ENCODE measurements around the gene MAGEB16.

MAGEB16 gene

GRCh38 chrX:35798042-35798441 lies at the start of gene MAGEB16:
TSS of gene MAGEB16 (plus strand) at chrX:35798342. CDS start at chrX:35802197, 3,855 bp downstream.
- no peak for DNase-seq

- DNase-seq = no peak
Measured at GRCh38 chrX:35773958-35774564, 24.1 kb upstream of the MAGEB16 start.

GRCh38 chrX:35785075-35785474 lies 13.1 kb upstream of the MAGEB16 start:
- DNase-seq = no peak

GRCh38 chrX:35786271-35786670 lies 11.9 kb upstream of the MAGEB16 start:
- DNase-seq = no peak

GRCh38 chrX:35787867-35788266 lies 10.3 kb upstream of the MAGEB16 start:
- DNase-seq = no peak

GRCh38 chrX:35800474-35800873 lies 2.3 kb downstream of the MAGEB16 start:
- no peak for DNase-seq

GRCh38 chrX:35809781-35810180 lies 11.6 kb downstream of the MAGEB16 start:
- DNase-seq = no peak

- no peak for DNase-seq
Measured at GRCh38 chrX:35819241-35819640, 21.1 kb downstream of the MAGEB16 start.

- DNase-seq = no peak
Measured at GRCh38 chrX:35826503-35826902, 28.4 kb downstream of the MAGEB16 start.

- no peak for DNase-seq
Measured at GRCh38 chrX:35829501-35829900, 31.4 kb downstream of the MAGEB16 start.

- DNase-seq = no peak
Measured at GRCh38 chrX:35841872-35842271, 43.7 kb downstream of the MAGEB16 start.

GRCh38 chrX:35842674-35843073 lies 44.5 kb downstream of the MAGEB16 start:
- no peak for DNase-seq

- no peak for DNase-seq
Measured at GRCh38 chrX:35847736-35848135, 49.6 kb downstream of the MAGEB16 start.
